GM23338 (cell line): ENCODE measurements around the gene CD58. TPM values are rescaled to one million over a fixed set of nuclear protein-coding genes. Genes with fewer than 3 reads are reported as not detected.

ENCODE experiments used
- ATAC-seq: fragments of 200-7000 bp; cut with Tn5 transposase; 3 replicates; pipeline ENCODE4 v1.9.1; 2020
- DNase-seq: peaks from one replicate; pipeline ENCODE4 v3.0.0-alpha.2; 2015; ENCODE audit warnings: low spot score
- H2AFZ ChIP-seq: fragments of 200-600 bp; sonication (generic); 2 replicates; pipeline ENCODE4 v1.8.0; 2016; ENCODE audit warnings: antibody characterized with exemption, mild to moderate bottlenecking, moderate library complexity
- H3F3A ChIP-seq: fragments of 200-600 bp; sonication (generic); replicated peaks from 2 replicates; pipeline ENCODE4 v1.8.0; 2017; ENCODE audit warnings: antibody characterized with exemption, mixed run types, low read depth
- H3K27ac ChIP-seq: fragments of 200-600 bp; sonication (generic); 2 replicates; pipeline ENCODE4 v1.6.1; 2016; ENCODE audit warnings: low read depth
- H3K27me3 ChIP-seq: fragments of 200-600 bp; sonication (generic); 2 replicates; pipeline ENCODE4 v1.8.0; 2016; ENCODE audit warnings: mild to moderate bottlenecking, mixed run types, moderate library complexity; ENCODE audit not compliant: insufficient read depth
- H3K36me3 ChIP-seq: fragments of 200-600 bp; sonication (generic); 2 replicates; pipeline ENCODE4 v1.8.0; 2016; ENCODE audit warnings: mild to moderate bottlenecking; ENCODE audit not compliant: insufficient read depth
- H3K4me1 ChIP-seq: fragments of 200-600 bp; sonication (generic); 2 replicates; pipeline ENCODE4 v1.8.0; 2016; ENCODE audit warnings: mild to moderate bottlenecking, moderate library complexity; ENCODE audit not compliant: insufficient read depth
- H3K4me2 ChIP-seq: fragments of 200-600 bp; sonication (generic); 2 replicates; pipeline ENCODE4 v1.7.1; 2017; ENCODE audit warnings: mixed run types
- H3K4me3 ChIP-seq: fragments of 200-600 bp; sonication (generic); 2 replicates; pipeline ENCODE4 v1.6.1; 2016; ENCODE audit warnings: mixed run types
- H3K79me2 ChIP-seq: fragments of 200-600 bp; sonication (generic); replicated peaks from 2 replicates; pipeline ENCODE4 v1.8.0; 2017; ENCODE audit warnings: mild to moderate bottlenecking; ENCODE audit not compliant: insufficient read depth
- H3K9me2 ChIP-seq: fragments of 200-600 bp; sonication (generic); 2 replicates; pipeline ENCODE4 v1.8.0; 2017; ENCODE audit not compliant: insufficient read depth
- H4K20me1 ChIP-seq: fragments of 200-600 bp; sonication (generic); replicated peaks from 2 replicates; pipeline ENCODE4 v1.8.0; 2017; ENCODE audit warnings: mild to moderate bottlenecking; ENCODE audit not compliant: insufficient read depth
- H3K27ac Mint-ChIP-seq: 2 replicates; pipeline ENCODE4 v1.8.0; 2020; ENCODE audit warnings: inconsistent platforms, mild to moderate bottlenecking, moderate library complexity, mixed read lengths
- H3K27me3 Mint-ChIP-seq: 3 replicates; pipeline ENCODE4 v1.8.0; 2022; ENCODE audit warnings: low read depth, mild to moderate bottlenecking, moderate library complexity, mixed read lengths, inconsistent platforms; ENCODE audit not compliant: insufficient read depth, poor library complexity
- H3K36me3 Mint-ChIP-seq: 3 replicates; pipeline ENCODE4 v1.8.0; 2021; ENCODE audit warnings: low read depth, mild to moderate bottlenecking, inconsistent platforms, moderate library complexity, mixed read lengths
- H3K4me1 Mint-ChIP-seq: 3 replicates; pipeline ENCODE4 v1.8.0; 2020; ENCODE audit warnings: mild to moderate bottlenecking, inconsistent platforms, mixed read lengths
- H3K4me3 Mint-ChIP-seq: 3 replicates; pipeline ENCODE4 v1.8.0; 2021; ENCODE audit warnings: moderate library complexity, mild to moderate bottlenecking, inconsistent platforms, mixed read lengths
- H3K9me3 Mint-ChIP-seq: 3 replicates; pipeline ENCODE4 v1.8.0; 2020; ENCODE audit warnings: moderate library complexity, mild to moderate bottlenecking, inconsistent platforms, mixed read lengths
- CREB1 ChIP-seq: fragments of 250-450 bp; sonication (Bioruptor Pico); IDR thresholded peaks from 2 replicates; pipeline ENCODE4 v1.5.0; 2020; ENCODE audit warnings: low read depth, mild to moderate bottlenecking, moderate library complexity
- CTCF ChIP-seq, 2 experiments: fragments of 200-600 bp in 1 of 2; sonication (generic) in 1 of 2; conservative IDR thresholded peaks; 2 replicates each; pipeline versions ENCODE4 v1.5.1 to v1.6.1; 2016 to 2017; ENCODE audit warnings: antibody characterized with exemption in 2 of 2, low read depth in 2 of 2, mild to moderate bottlenecking in 2 of 2, moderate library complexity in 1 of 2
- ETS1 ChIP-seq: IDR thresholded peaks from 2 replicates; pipeline ENCODE4 v1.6.1; 2016; ENCODE audit warnings: antibody characterized with exemption
- EZH2 ChIP-seq: fragments of 200-600 bp; sonication (generic); IDR thresholded peaks from one replicate; pipeline ENCODE4 v1.8.0; 2017; ENCODE audit warnings: antibody characterized with exemption, mild to moderate bottlenecking, low read depth; ENCODE audit not compliant: unreplicated experiment
- EZH2phosphoT487 ChIP-seq: fragments of 200-600 bp; sonication (generic); IDR thresholded peaks from one replicate; pipeline ENCODE4 v1.8.1; 2018; ENCODE audit warnings: antibody characterized with exemption; ENCODE audit not compliant: unreplicated experiment
- JUNB ChIP-seq: IDR thresholded peaks from one replicate; pipeline ENCODE4 v1.6.1; 2016; ENCODE audit warnings: antibody characterized with exemption; ENCODE audit not compliant: unreplicated experiment
- NANOG ChIP-seq: IDR thresholded peaks from 2 replicates; pipeline ENCODE4 v1.6.1; 2016; ENCODE audit warnings: antibody characterized with exemption, borderline replicate concordance
- POLR2AphosphoS5 ChIP-seq: IDR thresholded peaks from 2 replicates; pipeline ENCODE4 v1.6.1; 2016; ENCODE audit warnings: antibody characterized with exemption, low read depth
- REST ChIP-seq: IDR thresholded peaks from one replicate; pipeline ENCODE4 v1.6.1; 2018; ENCODE audit warnings: antibody characterized with exemption; ENCODE audit not compliant: unreplicated experiment
- STAT1 ChIP-seq: IDR thresholded peaks from one replicate; pipeline ENCODE4 v1.6.1; 2016; ENCODE audit warnings: antibody characterized with exemption; ENCODE audit not compliant: unreplicated experiment
- ZNF114 ChIP-seq: fragments of 250-450 bp; sonication (Bioruptor Pico); IDR thresholded peaks from 2 replicates; pipeline ENCODE4 v1.5.0; 2020; ENCODE audit warnings: mild to moderate bottlenecking, moderate library complexity
- ZNF331 ChIP-seq: fragments of 250-450 bp; sonication (Bioruptor Pico); IDR thresholded peaks from 2 replicates; pipeline ENCODE4 v1.5.0; 2020; ENCODE audit warnings: low read depth, mild to moderate bottlenecking, moderate library complexity
- ZNF462 ChIP-seq: fragments of 250-450 bp; sonication (Bioruptor Pico); IDR thresholded peaks from 2 replicates; pipeline ENCODE4 v1.5.0; 2020; ENCODE audit warnings: mild to moderate bottlenecking, moderate library complexity
- polyA plus RNA-seq: library from polyadenylated mRNA; unstranded; fragments of >200 nt; fragmentation: Nextera tagmentation; extraction: Ambion mirVana; gene quantifications from 2 replicates; pipeline ENCODE4 v1.2.1, GENCODE V29; 2016
- total RNA-seq: library from RNA; depleted of rRNA; stranded (reverse); fragments of >200 nt; shearing (Covaris generic); gene quantifications from 2 replicates; pipeline ENCODE4 v1.2.3, GENCODE V29; 2014

CD58 gene
- total and polyA plus RNA-seq, 2 experiments from 2014 or later = 9.2 to 12.5 TPM

GRCh38 chr1:116569776-116570357, 959 bp downstream of the CD58 start:
- Histone ChIP-seq H3K4me2 (peak overlapping the region; percentile 93), H3K4me1 (peaks cover 19% of the 10 kb centered on the region), H2AFZ (peak overlapping the region; percentile 97), H3K9me2 (no peaks in the 10 kb centered on the region), H3K79me2 (peaks cover 6% of the 10 kb centered on the region; the same call in 1 of the 2 replicates), H4K20me1 (no peaks in the 10 kb centered on the region), H3K4me3 (peak overlapping the region; percentile 90), H3K36me3 (no peaks in the 10 kb centered on the region), H3K27ac (no peak overlapping the region), H3F3A (no peaks in the 10 kb centered on the region; the same call in 1 of the 2 replicates), H3K27me3 (peaks cover 8% of the 10 kb centered on the region)
- Mint-ChIP-seq H3K4me3 (peak overlapping the region; percentile 75), H3K36me3 (peaks cover 2% of the 10 kb centered on the region; the same call in 1 of the 3 replicates), H3K9me3 (no peaks in the 10 kb centered on the region), H3K27me3 (peaks cover 14% of the 10 kb centered on the region), H3K27ac (no peak overlapping the region), H3K4me1 (peaks cover 32% of the 10 kb centered on the region)
- TF ChIP-seq NANOG = no peak
- no peak for TF ChIP-seq EZH2
- TF ChIP-seq EZH2phosphoT487 = no peak
- no peak for TF ChIP-seq CTCF (conservative IDR thresholded peaks at IDR 0.05; ENCODE audit: low read depth in 2 of 2)
- TF ChIP-seq STAT1 = no peak
- TF ChIP-seq POLR2AphosphoS5 = no peak; the same call in 1 of the 2 replicates
- TF ChIP-seq ZNF331 = no peak
- no peak for TF ChIP-seq ZNF114 (CRISPR knock-in tag)
- TF ChIP-seq REST = no peak
- no peak for TF ChIP-seq JUNB
- TF ChIP-seq ZNF462 = no peak
- no peak for TF ChIP-seq ETS1
- TF ChIP-seq CREB1 = no peak
- DNase-seq (peak; percentile 35), ATAC-seq (peak; percentile 4)
